Measurements from ENCODE around the gene SPATA31D4. TPM values are rescaled to one million over a fixed set of nuclear protein-coding genes. Genes with fewer than 3 reads are reported as not detected.

Gene SPATA31D4
- total RNA-seq, 1 experiment from 2014 or later = not detected

DNA sequence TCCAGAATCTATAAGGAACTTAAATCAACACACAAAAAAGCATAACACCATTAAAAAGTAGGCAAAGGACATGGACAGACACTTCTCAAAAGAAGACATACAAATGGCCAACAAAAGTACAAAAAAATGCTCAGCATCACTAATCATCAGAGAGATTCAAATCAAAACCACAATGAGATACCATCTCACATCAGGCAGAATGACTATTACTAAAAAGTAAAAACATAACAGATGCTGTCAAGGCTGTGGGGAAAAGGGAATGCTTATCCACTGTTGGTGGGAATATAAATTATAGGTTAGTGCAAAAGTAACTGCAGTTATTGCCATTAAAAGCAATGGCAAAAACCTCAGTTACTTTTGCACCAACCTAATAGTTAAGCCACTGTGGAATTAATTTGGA, 32.2 kb upstream of the SPATA31D4 start:
- DNase-seq = no peak
- Mint-ChIP-seq H3K27ac (ENCODE audit: unreplicated experiment) (no peak overlapping the region), H3K9me3 (ENCODE audit: low read depth, unreplicated experiment) (no peaks in the 10 kb centered on the region), H3K36me3 (ENCODE audit: insufficient read depth, unreplicated experiment) (no peaks in the 10 kb centered on the region), H3K4me1 (ENCODE audit: low read depth, unreplicated experiment) (no peaks in the 10 kb centered on the region), H3K27me3 (ENCODE audit: unreplicated experiment) (no peaks in the 10 kb centered on the region), H3K4me3 (ENCODE audit: low read depth, unreplicated experiment) (no peak overlapping the region)
- no peak for TF ChIP-seq CTCF (IDR thresholded peaks at IDR 0.05; ENCODE audit: unreplicated experiment)
- intact Hi-C loops (cut with micrococcal nuclease; ENCODE audit: unreplicated experiment) = no loop called here
- BruUV-seq (replicated peaks) = no TSS peak
- CTCF ChIA-PET = no interaction called here

GRCh38 chr9:81898851-81899250, 29.4 kb upstream of the SPATA31D4 start:
- Mint-ChIP-seq H3K27ac (ENCODE audit: unreplicated experiment) (no peak overlapping the region), H3K27me3 (ENCODE audit: unreplicated experiment) (no peaks in the 10 kb centered on the region), H3K4me1 (ENCODE audit: low read depth, unreplicated experiment) (no peaks in the 10 kb centered on the region), H3K36me3 (ENCODE audit: insufficient read depth, unreplicated experiment) (no peaks in the 10 kb centered on the region), H3K4me3 (ENCODE audit: low read depth, unreplicated experiment) (no peak overlapping the region), H3K9me3 (ENCODE audit: low read depth, unreplicated experiment) (no peaks in the 10 kb centered on the region)
- no peak for TF ChIP-seq CTCF (IDR thresholded peaks at IDR 0.05; ENCODE audit: unreplicated experiment)
- CTCF ChIA-PET = no interaction called here
- BruUV-seq (replicated peaks) = no TSS peak
- intact Hi-C loops (cut with micrococcal nuclease; ENCODE audit: unreplicated experiment) = no loop called here
- DNase-seq = no peak

- Mint-ChIP-seq H3K9me3 (ENCODE audit: low read depth, unreplicated experiment) (no peaks in the 10 kb centered on the region), H3K27ac (ENCODE audit: unreplicated experiment) (no peak overlapping the region), H3K36me3 (ENCODE audit: insufficient read depth, unreplicated experiment) (no peaks in the 10 kb centered on the region), H3K27me3 (ENCODE audit: unreplicated experiment) (no peaks in the 10 kb centered on the region), H3K4me3 (ENCODE audit: low read depth, unreplicated experiment) (no peak overlapping the region), H3K4me1 (ENCODE audit: low read depth, unreplicated experiment) (no peaks in the 10 kb centered on the region)
- TF ChIP-seq CTCF (IDR thresholded peaks at IDR 0.05; ENCODE audit: unreplicated experiment) = no peak
- CTCF ChIA-PET = no interaction called here
- no TSS peak for BruUV-seq (replicated peaks)
- intact Hi-C loops (cut with micrococcal nuclease; ENCODE audit: unreplicated experiment) = no loop called here
- DNase-seq = no peak
Observed at GRCh38 chr9:81902196-81902595, 26.0 kb upstream of the SPATA31D4 start.

DNA sequence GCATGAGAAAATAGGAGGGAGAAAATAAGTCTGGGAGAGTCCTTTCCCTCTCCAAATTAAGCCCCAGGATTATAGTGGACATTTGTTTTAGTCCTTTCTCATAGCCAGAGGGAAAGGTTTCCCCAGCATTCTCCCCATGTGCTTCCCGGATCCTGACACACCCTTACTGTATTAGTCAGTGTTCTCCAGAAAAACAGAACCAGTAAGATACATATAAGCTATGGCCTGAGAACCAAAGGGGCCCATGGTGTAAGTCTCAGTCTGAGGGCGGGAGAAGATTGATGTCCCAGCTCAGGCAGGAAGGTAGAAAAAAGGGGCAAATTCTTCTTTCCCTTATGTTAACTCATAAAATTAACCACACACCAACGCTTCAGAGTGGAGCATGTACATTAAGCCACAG, 25.6 kb upstream of the SPATA31D4 start:
- no peak for DNase-seq
- no peaks in the 10 kb centered on the region for H3K9me3 Mint-ChIP-seq (ENCODE audit: low read depth, unreplicated experiment)
- no peak overlapping the region for H3K4me3 Mint-ChIP-seq (ENCODE audit: low read depth, unreplicated experiment)
- H3K36me3 Mint-ChIP-seq (ENCODE audit: insufficient read depth, unreplicated experiment) = no peaks in the 10 kb centered on the region
- no peak for TF ChIP-seq CTCF (IDR thresholded peaks at IDR 0.05; ENCODE audit: unreplicated experiment)
- CTCF ChIA-PET = no interaction called here
- no peaks in the 10 kb centered on the region for H3K4me1 Mint-ChIP-seq (ENCODE audit: low read depth, unreplicated experiment)
- no peak overlapping the region for H3K27ac Mint-ChIP-seq (ENCODE audit: unreplicated experiment)
- intact Hi-C loops (cut with micrococcal nuclease; ENCODE audit: unreplicated experiment) = no loop called here
- H3K27me3 Mint-ChIP-seq (ENCODE audit: unreplicated experiment) = no peaks in the 10 kb centered on the region
- no TSS peak for BruUV-seq (replicated peaks)

GRCh38 chr9:81906671-81907070, 21.6 kb upstream of the SPATA31D4 start:
- no peaks in the 10 kb centered on the region for H3K27me3 Mint-ChIP-seq (ENCODE audit: unreplicated experiment)
- no peaks in the 10 kb centered on the region for H3K36me3 Mint-ChIP-seq (ENCODE audit: insufficient read depth, unreplicated experiment)
- CTCF ChIA-PET = no interaction called here
- no peak for DNase-seq
- H3K4me1 Mint-ChIP-seq (ENCODE audit: low read depth, unreplicated experiment) = no peaks in the 10 kb centered on the region
- H3K9me3 Mint-ChIP-seq (ENCODE audit: low read depth, unreplicated experiment) = no peaks in the 10 kb centered on the region
- BruUV-seq (replicated peaks) = no TSS peak
- H3K4me3 Mint-ChIP-seq (ENCODE audit: low read depth, unreplicated experiment) = no peak overlapping the region
- TF ChIP-seq CTCF (IDR thresholded peaks at IDR 0.05; ENCODE audit: unreplicated experiment) = no peak
- intact Hi-C loops (cut with micrococcal nuclease; ENCODE audit: unreplicated experiment) = no loop called here
- no peak overlapping the region for H3K27ac Mint-ChIP-seq (ENCODE audit: unreplicated experiment)
